Activated CD4-positive, alpha-beta T cell treated with anti-CD3 and anti-CD28 coated beads, Interleukin-2, amount 10 ng/mL, durations not matched to agents 7 days and 5 days (primary cell): ENCODE measurements around the gene TCF12. TPM values are rescaled to one million over a fixed set of nuclear protein-coding genes. Genes with fewer than 3 reads are reported as not detected.
"Not testable (repeated sequence)": the region's sequence is repeated elsewhere in the genome, so short reads cannot be mapped to it uniquely, and the experiment has no call there.

Experiments used
- CTCF ChIA-PET: fragments of 350-600 bp; sonication (Branson Sonifier 250); formaldehyde crosslinking; loops from one replicate; lab custom pipeline; 2021; ENCODE audit warnings: antibody characterized with exemption; lab: Charles Lee
- POLR2A ChIA-PET: fragments of 350-600 bp; sonication (Branson Sonifier 250); formaldehyde crosslinking; loops from one replicate; lab custom pipeline; 2021; ENCODE audit warnings: antibody characterized with exemption; lab: Charles Lee
- DNase-seq: peaks from one replicate; pipeline ENCODE4 v3.0.0-alpha.2; 2020
- H3K27ac Mint-ChIP-seq: one replicate; pipeline ENCODE4 v1.8.0; 2021; ENCODE audit warnings: mild to moderate bottlenecking, moderate library complexity, mixed read lengths
- H3K27me3 Mint-ChIP-seq: one replicate; pipeline ENCODE4 v1.8.0; 2021; ENCODE audit warnings: mixed read lengths
- H3K36me3 Mint-ChIP-seq: one replicate; pipeline ENCODE4 v1.8.0; 2021; ENCODE audit warnings: low read depth, mixed read lengths
- H3K4me1 Mint-ChIP-seq: one replicate; pipeline ENCODE4 v1.8.0; 2021; ENCODE audit warnings: mixed read lengths
- H3K4me3 Mint-ChIP-seq: one replicate; pipeline ENCODE4 v1.8.0; 2021; ENCODE audit warnings: mild to moderate bottlenecking, moderate library complexity, mixed read lengths
- H3K9me3 Mint-ChIP-seq: one replicate; pipeline ENCODE4 v1.8.0; 2021; ENCODE audit warnings: mixed read lengths
- total RNA-seq, 2 experiments: library from RNA; stranded (reverse); gene quantifications; one replicate each; pipeline ENCODE4 v1.2.3, GENCODE V29; 2021

The TCF12 gene
- total RNA-seq, 2 experiments from 2014 or later, result 50.9 to 60.8 TPM

GRCh38 chr15:57134851-57135250 is 216.4 kb downstream of the TCF12 start:
- CTCF ChIA-PET, result interaction anchor here (0.6 to 0.9 kb wide), 2 partner anchors 13 to 175 kb away, joined by 3 to 4 read pairs; no protein-coding TSS in a partner anchor
- no peak for DNase-seq
- H3K27me3 Mint-ChIP-seq, result no peaks in the 10 kb centered on the region
- POLR2A ChIA-PET, result no interaction called here
- H3K27ac Mint-ChIP-seq, result no peak overlapping the region
- no peak overlapping the region for H3K4me3 Mint-ChIP-seq
- peaks cover 48% of the 10 kb centered on the region for H3K4me1 Mint-ChIP-seq
- peaks cover 14% of the 10 kb centered on the region for H3K36me3 Mint-ChIP-seq
- H3K9me3 Mint-ChIP-seq, result no peaks in the 10 kb centered on the region

GRCh38 chr15:57135800-57136199 is 217.4 kb downstream of the TCF12 start:
- H3K27me3 Mint-ChIP-seq, result no peaks in the 10 kb centered on the region
- POLR2A ChIA-PET, result interaction anchor here (0.6 to 1.1 kb wide), 2 partner anchors 218 to 270 kb away, joined by 4 to 6 read pairs; partner anchors contain the start of gene TCF12
- peaks cover 14% of the 10 kb centered on the region for H3K36me3 Mint-ChIP-seq
- H3K4me3 Mint-ChIP-seq, result no peak overlapping the region
- no peak overlapping the region for H3K27ac Mint-ChIP-seq
- DNase-seq, result no peak
- peaks cover 43% of the 10 kb centered on the region for H3K4me1 Mint-ChIP-seq
- no peaks in the 10 kb centered on the region for H3K9me3 Mint-ChIP-seq
- CTCF ChIA-PET, result interaction anchor here (1.3 kb wide), 1 partner anchor 11 kb away, joined by 3 read pairs; no protein-coding TSS in a partner anchor

- no peak overlapping the region for H3K4me3 Mint-ChIP-seq
- DNase-seq, result no peak
- ChIA-PET CTCF (interaction anchor here (0.6 kb wide), 2 partner anchors 78 to 1570 kb away, joined by 3 to 4 read pairs; no protein-coding TSS in a partner anchor), POLR2A (no interaction called here)
- peaks cover 4% of the 10 kb centered on the region for H3K36me3 Mint-ChIP-seq
- H3K27me3 Mint-ChIP-seq, result no peaks in the 10 kb centered on the region
- H3K4me1 Mint-ChIP-seq, result peaks cover 29% of the 10 kb centered on the region
- H3K27ac Mint-ChIP-seq, result no peak overlapping the region
- no peaks in the 10 kb centered on the region for H3K9me3 Mint-ChIP-seq
Observed at GRCh38 chr15:57138349-57138788, 219.9 kb downstream of the TCF12 start.

DNA sequence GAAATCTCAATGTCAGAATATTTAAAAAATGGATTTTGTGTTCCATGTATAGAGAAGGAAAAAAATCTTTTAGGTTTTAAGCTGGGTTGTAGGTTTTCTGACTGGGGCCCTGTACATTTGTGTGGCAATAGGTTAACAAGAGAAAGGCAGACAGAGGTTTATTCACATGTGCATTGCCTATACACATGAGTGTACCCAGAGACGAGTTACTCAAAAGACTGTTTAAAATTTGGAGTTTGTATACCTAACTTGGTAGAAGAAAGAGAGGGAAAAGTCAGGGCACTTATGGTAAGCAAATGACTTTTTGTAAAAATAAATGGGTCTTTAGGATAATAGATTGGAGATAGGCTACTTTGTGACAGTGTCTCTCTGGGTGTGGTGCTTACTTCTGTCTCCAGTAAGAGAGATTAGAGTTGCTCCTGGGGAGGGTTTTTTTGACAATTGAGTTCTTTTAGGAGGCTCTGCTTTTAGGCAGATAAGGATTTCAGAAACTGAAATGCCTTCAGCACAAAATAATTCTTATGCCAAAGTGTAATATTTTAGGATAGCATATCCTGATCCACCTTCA is 225.2 kb downstream of the TCF12 start:
- H3K27me3 Mint-ChIP-seq, result no peaks in the 10 kb centered on the region
- DNase-seq, result no peak
- H3K27ac Mint-ChIP-seq, result no peak overlapping the region
- POLR2A ChIA-PET, result no interaction called here
- no peaks in the 10 kb centered on the region for H3K36me3 Mint-ChIP-seq
- H3K4me3 Mint-ChIP-seq, result no peak overlapping the region
- CTCF ChIA-PET, result interaction anchor here (1.6 kb wide), 1 partner anchor 163 kb away, joined by 3 read pairs; no protein-coding TSS in a partner anchor
- H3K9me3 Mint-ChIP-seq, result no peaks in the 10 kb centered on the region
- peaks cover 4% of the 10 kb centered on the region for H3K4me1 Mint-ChIP-seq

GRCh38 chr15:57144448-57144847 is 226.0 kb downstream of the TCF12 start:
- ChIA-PET POLR2A (no interaction called here), CTCF (no interaction called here)
- no peak for DNase-seq
- Mint-ChIP-seq H3K27me3 (no peaks in the 10 kb centered on the region), H3K4me1 (peaks cover 4% of the 10 kb centered on the region), H3K27ac (no peak overlapping the region), H3K36me3 (no peaks in the 10 kb centered on the region), H3K9me3 (no peaks in the 10 kb centered on the region), H3K4me3 (no peak overlapping the region)

GRCh38 chr15:57146506-57147201 is 228.2 kb downstream of the TCF12 start:
- H3K4me1 Mint-ChIP-seq, result peaks cover 4% of the 10 kb centered on the region

DNA sequence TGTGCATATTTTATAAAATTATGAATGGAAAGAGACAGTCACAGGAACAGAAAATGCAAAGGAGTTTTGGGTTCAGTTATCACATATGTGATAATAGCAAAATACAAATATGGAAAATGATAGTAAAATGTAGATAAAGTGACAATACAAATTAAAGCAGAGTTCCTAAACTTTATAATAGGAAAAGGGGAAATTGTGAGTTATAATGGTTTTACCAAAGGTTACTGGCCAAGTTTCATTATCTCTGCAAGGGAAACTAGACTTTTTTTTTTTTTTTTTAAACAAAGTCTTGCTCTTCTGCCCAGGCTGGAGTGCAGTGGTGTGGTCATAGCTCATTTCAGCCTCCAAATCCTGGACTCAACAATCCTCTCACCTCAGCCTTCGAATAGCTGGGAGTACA is 229.2 kb downstream of the TCF12 start:
- Mint-ChIP-seq H3K36me3 (peaks cover 24% of the 10 kb centered on the region), H3K27me3 (no peaks in the 10 kb centered on the region), H3K9me3 (peaks cover 22% of the 10 kb centered on the region), H3K27ac (no peak overlapping the region), H3K4me3 (no peak overlapping the region), H3K4me1 (peaks cover 11% of the 10 kb centered on the region)
- DNase-seq, result no peak
- CTCF ChIA-PET, result interaction anchor here (0.6 to 2.4 kb wide), 3 partner anchors 15 to 159 kb away, joined by 3 to 10 read pairs (median 5); no protein-coding TSS in a partner anchor
- POLR2A ChIA-PET, result interaction anchor here (0.7 kb wide), 1 partner anchor 180 kb away, joined by 7 read pairs; no protein-coding TSS in a partner anchor

More at GRCh38 chr15:57146506-57147201, 228.2 kb downstream of the TCF12 start:
- CTCF ChIA-PET, result interaction anchor here (0.5 to 1.7 kb wide), 5 partner anchors 10 to 383 kb away, joined by 3 to 10 read pairs (median 3); no protein-coding TSS in a partner anchor
- DNase-seq, result peak; percentile 41
- no peaks in the 10 kb centered on the region for H3K27me3 Mint-ChIP-seq
- H3K9me3 Mint-ChIP-seq, result peaks cover 12% of the 10 kb centered on the region
- POLR2A ChIA-PET, result no interaction called here
- no peak overlapping the region for H3K4me3 Mint-ChIP-seq
- H3K36me3 Mint-ChIP-seq, result peaks cover 14% of the 10 kb centered on the region
- H3K27ac Mint-ChIP-seq, result no peak overlapping the region

- Mint-ChIP-seq H3K4me1 (peaks cover 17% of the 10 kb centered on the region), H3K9me3 (peaks cover 24% of the 10 kb centered on the region), H3K27me3 (no peaks in the 10 kb centered on the region), H3K27ac (no peak overlapping the region), H3K36me3 (peaks cover 30% of the 10 kb centered on the region), H3K4me3 (no peak overlapping the region)
- POLR2A ChIA-PET, result interaction anchor here (0.7 kb wide), 1 partner anchor 179 kb away, joined by 7 read pairs; no protein-coding TSS in a partner anchor
- DNase-seq, result no peak
- CTCF ChIA-PET, result interaction anchor here (0.6 to 2.4 kb wide), 3 partner anchors 14 to 158 kb away, joined by 3 to 7 read pairs (median 3); no protein-coding TSS in a partner anchor
Observed at GRCh38 chr15:57148262-57148661, 229.8 kb downstream of the TCF12 start.

DNA sequence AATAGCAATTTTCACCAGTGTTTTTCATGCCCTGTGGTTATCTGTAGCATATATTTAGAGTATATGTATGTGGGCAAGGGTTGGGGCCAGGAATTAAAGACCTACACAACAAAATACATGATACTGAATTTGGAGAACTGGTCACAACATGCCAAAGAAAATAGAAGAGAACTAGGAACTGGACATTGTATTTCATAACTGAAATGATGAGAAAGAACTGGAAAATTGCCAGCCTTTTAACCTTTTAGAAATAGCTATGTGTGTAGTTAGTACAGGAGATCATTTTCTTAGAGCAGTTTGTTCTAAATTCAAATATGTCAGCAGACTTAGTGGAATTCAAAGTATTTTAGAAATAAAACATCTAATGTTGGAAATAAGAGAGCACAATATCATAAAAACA is 230.8 kb downstream of the TCF12 start:
- Mint-ChIP-seq H3K36me3 (peaks cover 36% of the 10 kb centered on the region), H3K4me1 (peaks cover 23% of the 10 kb centered on the region), H3K27me3 (no peaks in the 10 kb centered on the region), H3K27ac (no peak overlapping the region), H3K4me3 (no peak overlapping the region), H3K9me3 (peaks cover 26% of the 10 kb centered on the region)
- ChIA-PET CTCF (interaction anchor here (0.5 to 2.4 kb wide), 4 partner anchors 13 to 256 kb away, joined by 3 to 7 read pairs (median 3); no protein-coding TSS in a partner anchor), POLR2A (no interaction called here)
- no peak for DNase-seq

GRCh38 chr15:57150066-57150865 is 231.8 kb downstream of the TCF12 start:
- ChIA-PET CTCF (interaction anchor here (0.7 to 2.4 kb wide), 2 partner anchors 156 to 380 kb away, joined by 7 read pairs; no protein-coding TSS in a partner anchor), POLR2A (interaction anchor here (0.6 kb wide), 1 partner anchor 134 kb away, joined by 3 read pairs; no protein-coding TSS in a partner anchor)
- Mint-ChIP-seq H3K27ac (no peak overlapping the region), H3K36me3 (peaks cover 39% of the 10 kb centered on the region), H3K9me3 (peaks cover 26% of the 10 kb centered on the region), H3K27me3 (no peaks in the 10 kb centered on the region), H3K4me1 (peaks cover 23% of the 10 kb centered on the region), H3K4me3 (no peak overlapping the region)
- DNase-seq, result no peak

DNA sequence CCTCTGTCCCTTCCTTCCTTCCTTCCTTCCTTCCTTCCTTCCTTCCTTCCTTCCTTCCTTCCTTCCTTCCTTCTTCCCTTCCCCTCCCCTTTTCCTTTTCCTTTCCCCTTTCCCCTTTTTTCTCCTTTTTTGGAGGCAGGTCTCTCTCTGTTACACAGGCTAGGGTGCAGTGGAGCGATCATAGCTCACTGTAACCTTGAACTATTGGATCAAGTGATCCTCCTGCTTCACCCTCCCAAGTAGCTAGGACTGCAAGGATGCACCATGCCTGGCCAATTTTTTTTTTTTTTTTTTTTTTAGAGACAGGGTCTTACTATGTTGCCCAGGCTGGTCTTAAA is 232.4 kb downstream of the TCF12 start:
- POLR2A ChIA-PET, DNase-seq, H3K27me3 Mint-ChIP-seq, H3K27ac Mint-ChIP-seq, H3K4me3 Mint-ChIP-seq: not testable (repeated sequence)
- Mint-ChIP-seq H3K4me1 (peaks cover 23% of the 10 kb centered on the region), H3K9me3 (peaks cover 26% of the 10 kb centered on the region), H3K36me3 (peaks cover 39% of the 10 kb centered on the region)
- CTCF ChIA-PET, result interaction anchor here (0.7 kb wide), 1 partner anchor 379 kb away, joined by 7 read pairs; no protein-coding TSS in a partner anchor

DNA sequence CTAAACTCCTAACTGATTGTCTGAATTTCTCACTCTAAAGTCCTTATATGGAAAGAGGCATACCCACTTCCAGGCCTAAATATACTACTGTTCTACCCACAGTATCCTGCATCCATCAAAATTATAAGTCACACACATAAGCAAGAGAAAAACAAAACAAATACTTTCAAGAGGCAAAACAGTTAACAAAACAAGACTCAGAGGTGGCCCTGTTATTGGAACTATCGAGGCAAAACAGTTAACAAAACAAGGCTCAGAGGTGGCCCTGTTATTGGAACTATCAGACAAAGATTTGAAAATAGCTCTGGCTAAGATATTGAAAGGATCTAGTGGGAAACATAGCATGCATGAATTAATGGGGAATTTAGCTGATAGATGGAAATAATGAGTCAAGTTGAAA is 233.7 kb downstream of the TCF12 start:
- Mint-ChIP-seq H3K9me3 (peaks cover 26% of the 10 kb centered on the region), H3K4me3 (no peak overlapping the region), H3K36me3 (peaks cover 39% of the 10 kb centered on the region), H3K27me3 (no peaks in the 10 kb centered on the region), H3K4me1 (peaks cover 19% of the 10 kb centered on the region), H3K27ac (no peak overlapping the region)
- ChIA-PET POLR2A (no interaction called here), CTCF (no interaction called here)
- DNase-seq, result no peak
